ENCODE results near the gene ADCY2.

DNA sequence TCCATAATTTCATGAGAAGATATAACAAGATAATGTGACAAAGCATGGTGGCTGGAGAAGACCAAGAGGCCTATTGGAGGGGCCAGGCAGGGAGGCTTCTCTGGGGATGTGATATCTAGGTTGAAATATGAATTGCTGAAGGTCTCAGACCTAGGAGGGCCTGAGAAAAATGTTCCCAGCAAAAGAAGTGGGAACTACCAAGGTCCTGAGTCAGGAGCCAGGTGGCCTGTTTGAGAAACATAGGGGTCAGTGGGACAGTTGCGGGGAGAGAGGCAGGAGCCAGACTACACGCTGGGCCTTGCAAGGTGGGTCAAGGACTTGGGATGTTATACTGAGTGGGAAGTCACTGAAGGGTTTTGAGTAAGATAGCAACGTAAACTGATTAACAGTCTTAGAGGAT is 238.9 kb downstream of the ADCY2 start:
- TF ChIP-seq ISL1 (CRISPR knock-in tag; IDR thresholded peaks at IDR 0.05) = no peak
- TF ChIP-seq, protein P1, sequence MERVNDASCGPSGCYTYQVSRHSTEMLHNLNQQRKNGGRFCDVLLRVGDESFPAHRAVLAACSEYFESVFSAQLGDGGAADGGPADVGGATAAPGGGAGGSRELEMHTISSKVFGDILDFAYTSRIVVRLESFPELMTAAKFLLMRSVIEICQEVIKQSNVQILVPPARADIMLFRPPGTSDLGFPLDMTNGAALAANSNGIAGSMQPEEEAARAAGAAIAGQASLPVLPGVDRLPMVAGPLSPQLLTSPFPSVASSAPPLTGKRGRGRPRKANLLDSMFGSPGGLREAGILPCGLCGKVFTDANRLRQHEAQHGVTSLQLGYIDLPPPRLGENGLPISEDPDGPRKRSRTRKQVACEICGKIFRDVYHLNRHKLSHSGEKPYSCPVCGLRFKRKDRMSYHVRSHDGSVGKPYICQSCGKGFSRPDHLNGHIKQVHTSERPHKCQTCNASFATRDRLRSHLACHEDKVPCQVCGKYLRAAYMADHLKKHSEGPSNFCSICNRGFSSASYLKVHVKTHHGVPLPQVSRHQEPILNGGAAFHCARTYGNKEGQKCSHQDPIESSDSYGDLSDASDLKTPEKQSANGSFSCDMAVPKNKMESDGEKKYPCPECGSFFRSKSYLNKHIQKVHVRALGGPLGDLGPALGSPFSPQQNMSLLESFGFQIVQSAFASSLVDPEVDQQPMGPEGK (CRISPR knock-in tag; IDR thresholded peaks at IDR 0.05; ENCODE audit: borderline replicate concordance) = no peak
- no peak for TF ChIP-seq ARNTL (CRISPR knock-in tag; IDR thresholded peaks at IDR 0.05; ENCODE audit: borderline replicate concordance, low read depth)
- no peak for TF ChIP-seq ZFP3 (CRISPR knock-in tag; IDR thresholded peaks at IDR 0.05)
- no peak for TF ChIP-seq GLIS3 (CRISPR knock-in tag; IDR thresholded peaks at IDR 0.05)
- no peak for TF ChIP-seq ZNF565 (CRISPR knock-in tag; conservative IDR thresholded peaks at IDR 0.05; ENCODE audit: low read depth)

Measured in SK-N-SH treated with all-trans-retinoic acid at 6 μM for 48 hours (cell line).